Trophoblast cell (in vitro differentiated cells and primary cell): ENCODE data around the gene SLX1A. TPM values are rescaled to one million over a fixed set of nuclear protein-coding genes. Genes with fewer than 3 reads are reported as not detected.
"Not testable (repeated sequence)": the region's sequence is repeated elsewhere in the genome, so short reads cannot be mapped to it uniquely, and the experiment has no call there.

Source experiments
- DNase-seq, 2 donors: peaks; one replicate each; pipeline ENCODE4 v3.0.0-alpha.2; 2016
- H2AFZ ChIP-seq: 2 replicates; pipeline ENCODE4 v1.6.1; 2013; ENCODE audit warnings: low read length, moderate library complexity, mild to moderate bottlenecking; ENCODE audit not compliant: insufficient read depth, poor library complexity
- H2AK5ac ChIP-seq: 2 replicates; pipeline ENCODE4 v1.6.1; 2013; ENCODE audit warnings: mild to moderate bottlenecking, low read length
- H2BK120ac ChIP-seq: 2 replicates; pipeline ENCODE4 v1.6.1; 2013; ENCODE audit warnings: low read length, mild to moderate bottlenecking, moderate library complexity; ENCODE audit not compliant: insufficient read depth, poor library complexity
- H2BK12ac ChIP-seq: 2 replicates; pipeline ENCODE4 v1.6.1; 2013; ENCODE audit warnings: mild to moderate bottlenecking, low read length, moderate library complexity
- H2BK5ac ChIP-seq: 2 replicates; pipeline ENCODE4 v1.6.1; 2013; ENCODE audit warnings: low read length, low read depth, moderate library complexity, mild to moderate bottlenecking; ENCODE audit not compliant: poor library complexity
- H3K14ac ChIP-seq: 2 replicates; pipeline ENCODE4 v1.6.1; 2013; ENCODE audit warnings: mild to moderate bottlenecking, low read length
- H3K18ac ChIP-seq: 2 replicates; pipeline ENCODE4 v1.6.1; 2013; ENCODE audit warnings: mild to moderate bottlenecking, low read length
- H3K23ac ChIP-seq: 2 replicates; pipeline ENCODE4 v1.6.1; 2013; ENCODE audit warnings: low read length
- H3K27ac ChIP-seq: 2 replicates; pipeline ENCODE4 v1.5.1; 2013; ENCODE audit warnings: low read depth, mild to moderate bottlenecking, inconsistent platforms, low read length, moderate library complexity
- H3K27me3 ChIP-seq: 2 replicates; pipeline ENCODE4 v1.6.1; 2013; ENCODE audit warnings: inconsistent platforms, mild to moderate bottlenecking, low read length, moderate library complexity; ENCODE audit not compliant: insufficient read depth
- H3K36me3 ChIP-seq, 2 experiments: 1 replicate in 1 of 2; 2 replicates in 1 of 2; pipeline ENCODE4 v1.6.1; 2013; ENCODE audit warnings: low read length in 2 of 2, mild to moderate bottlenecking in 2 of 2, moderate library complexity in 1 of 2; ENCODE audit not compliant: insufficient read depth in 2 of 2, control insufficient read depth in 1 of 2
- H3K4ac ChIP-seq: 2 replicates; pipeline ENCODE4 v1.6.1; 2013; ENCODE audit warnings: low read depth, mild to moderate bottlenecking, low read length, moderate library complexity
- H3K4me1 ChIP-seq, 2 experiments: 1 replicate in 1 of 2; 2 replicates in 1 of 2; pipeline ENCODE4 v1.6.1; 2013; ENCODE audit warnings: low read length in 2 of 2, mild to moderate bottlenecking in 2 of 2, moderate library complexity in 1 of 2; ENCODE audit not compliant: insufficient read depth in 2 of 2, control insufficient read depth in 1 of 2
- H3K4me2 ChIP-seq: 2 replicates; pipeline ENCODE4 v1.6.1; 2013; ENCODE audit warnings: inconsistent platforms, mild to moderate bottlenecking, low read length, moderate library complexity
- H3K4me3 ChIP-seq: 2 replicates; pipeline ENCODE4 v1.5.1; 2013; ENCODE audit warnings: mild to moderate bottlenecking, low read depth, low read length, inconsistent platforms
- H3K79me1 ChIP-seq: one replicate; pipeline ENCODE4 v1.6.1; 2013; ENCODE audit warnings: low read length
- H3K79me2 ChIP-seq: 2 replicates; pipeline ENCODE4 v1.6.1; 2013; ENCODE audit warnings: low read length, mild to moderate bottlenecking; ENCODE audit not compliant: control insufficient read depth, insufficient read depth, poor library complexity
- H3K9ac ChIP-seq: 2 replicates; pipeline ENCODE4 v1.6.1; 2013; ENCODE audit warnings: mild to moderate bottlenecking, low read length
- H3K9me3 ChIP-seq: 2 replicates; pipeline ENCODE4 v1.6.1; 2013; ENCODE audit warnings: low read depth, mild to moderate bottlenecking, control low read depth, inconsistent platforms, low read length; ENCODE audit not compliant: insufficient read depth
- H4K12ac ChIP-seq: 2 replicates; pipeline ENCODE4 v1.6.1; 2013; ENCODE audit warnings: low read depth, mild to moderate bottlenecking, low read length, moderate library complexity
- H4K8ac ChIP-seq: 2 replicates; pipeline ENCODE4 v1.6.1; 2013; ENCODE audit warnings: low read depth, mild to moderate bottlenecking, low read length, moderate library complexity
- H4K91ac ChIP-seq: one replicate; pipeline ENCODE4 v1.6.1; 2013; ENCODE audit warnings: low read depth, mild to moderate bottlenecking, low read length, moderate library complexity
- WGBS: extraction: QIAGEN DNeasy Blood & Tissue Kit; methylation state at CpG from one replicate; pipeline ENCODE4 v1.1.7; 2013; ENCODE audit warnings: missing lambda C conversion rate; ENCODE audit not compliant: insufficient read length, insufficient coverage; ENCODE audit errors: extremely low coverage; 5-methylcytosine and 5-hydroxymethylcytosine counted together
- polyA plus RNA-seq: library from polyadenylated mRNA; stranded (reverse); fragments of 200-250 nt; gene quantifications from 2 replicates; pipeline ENCODE4 v1.2.3, GENCODE V29; 2013

Gene SLX1A
- 18.8 and 19.5 TPM in 2 replicates for polyA plus RNA-seq

GRCh38 chr16:30193615-30194014 lies at the start of gene SLX1A, which contains the start of gene BOLA2B:
Gene SLX1A (plus strand): TSS chr16:30193875. CDS start chr16:30194085, 210 bp downstream.
Gene BOLA2B (minus strand): TSS chr16:30193666. CDS start chr16:30193595, 71 bp downstream.
- not testable (repeated sequence) for DNase-seq, H3K14ac ChIP-seq, H3K79me1 ChIP-seq, H3K36me3 ChIP-seq, H2BK5ac ChIP-seq, H3K9ac ChIP-seq, H2BK120ac ChIP-seq, H3K4me1 ChIP-seq, H2AFZ ChIP-seq, H2BK12ac ChIP-seq, H3K23ac ChIP-seq, H4K12ac ChIP-seq, H3K27ac ChIP-seq, H3K9me3 ChIP-seq, H3K4me3 ChIP-seq, H3K27me3 ChIP-seq, H2AK5ac ChIP-seq, H4K91ac ChIP-seq, H3K4ac ChIP-seq, H3K79me2 ChIP-seq
- Histone ChIP-seq H4K8ac (peak within 1 kb of the TSS; percentile 65), H3K4me2 (peak within 1 kb of the TSS; percentile 58), H3K18ac (peak within 1 kb of the TSS; percentile 82)
- WGBS: no CpG with 5 or more reads among the region's 34 CpGs

- H2AFZ ChIP-seq: no peak overlapping the region
- no peak overlapping the region for H2BK120ac ChIP-seq
- H2BK5ac ChIP-seq: no peak overlapping the region
- H3K27me3 ChIP-seq: no peaks in the 10 kb centered on the region
- no peak overlapping the region for H3K14ac ChIP-seq
- no peak overlapping the region for H3K4ac ChIP-seq
- no peak for DNase-seq
- H3K23ac ChIP-seq: no peak overlapping the region
- no peak overlapping the region for H4K12ac ChIP-seq
- no peak overlapping the region for H2BK12ac ChIP-seq
- no peaks in the 10 kb centered on the region for H3K4me1 ChIP-seq
- no peak overlapping the region for H3K27ac ChIP-seq
- H3K4me3 ChIP-seq: no peak overlapping the region
- H3K79me1 ChIP-seq: no peaks in the 10 kb centered on the region
- H3K79me2 ChIP-seq: no peaks in the 10 kb centered on the region
- H3K36me3 ChIP-seq: no peaks in the 10 kb centered on the region
- H4K91ac ChIP-seq: no peak overlapping the region
- peaks cover 3% of the 10 kb centered on the region for H3K9me3 ChIP-seq
- H2AK5ac ChIP-seq: no peak overlapping the region
- H3K9ac ChIP-seq: no peak overlapping the region
- H3K18ac ChIP-seq: no peak overlapping the region
- H4K8ac ChIP-seq: no peak overlapping the region
- H3K4me2 ChIP-seq: no peak overlapping the region
Measured at GRCh38 chr16:30144017-30144416, 49.7 kb upstream of the SLX1A start.

GRCh38 chr16:30144917-30145316 lies 48.8 kb upstream of the SLX1A start:
- no peak overlapping the region for H2AK5ac ChIP-seq
- H3K18ac ChIP-seq: no peak overlapping the region
- H2BK120ac ChIP-seq: no peak overlapping the region
- H4K91ac ChIP-seq: no peak overlapping the region
- H3K4ac ChIP-seq: no peak overlapping the region
- H3K9ac ChIP-seq: no peak overlapping the region
- H2AFZ ChIP-seq: no peak overlapping the region
- H2BK5ac ChIP-seq: no peak overlapping the region
- H3K79me2 ChIP-seq: no peaks in the 10 kb centered on the region
- no peaks in the 10 kb centered on the region for H3K79me1 ChIP-seq
- H4K8ac ChIP-seq: no peak overlapping the region
- no peak overlapping the region for H3K23ac ChIP-seq
- no peak overlapping the region for H3K27ac ChIP-seq
- no peaks in the 10 kb centered on the region for H3K4me1 ChIP-seq
- H2BK12ac ChIP-seq: no peak overlapping the region
- H3K14ac ChIP-seq: no peak overlapping the region
- H4K12ac ChIP-seq: no peak overlapping the region
- no peaks in the 10 kb centered on the region for H3K27me3 ChIP-seq
- peaks cover 3% of the 10 kb centered on the region for H3K9me3 ChIP-seq
- no peak overlapping the region for H3K4me3 ChIP-seq
- WGBS: no CpG with 5 or more reads among the region's 1 CpG
- DNase-seq: no peak
- H3K4me2 ChIP-seq: no peak overlapping the region
- H3K36me3 ChIP-seq: no peaks in the 10 kb centered on the region

DNA sequence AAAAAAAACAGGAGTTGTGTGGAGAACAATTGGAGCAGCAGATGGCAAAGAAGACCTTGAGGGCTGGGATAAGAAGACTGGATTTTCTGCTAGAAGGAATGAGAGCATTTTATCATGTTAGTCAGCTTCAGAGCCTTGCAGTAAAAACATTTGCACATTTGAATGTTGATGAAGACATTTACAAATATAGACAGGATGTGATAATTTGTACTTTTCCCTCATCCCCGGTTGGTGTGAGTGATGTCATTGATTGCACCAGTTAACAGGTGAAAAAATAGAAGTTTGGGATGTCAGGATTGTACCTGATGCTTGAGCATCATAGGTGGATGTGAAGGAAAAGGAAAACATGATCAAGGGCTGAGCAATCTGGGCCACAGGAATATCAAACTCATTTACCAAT lies 48.0 kb upstream of the SLX1A start:
- Histone ChIP-seq H3K4me1 (no peaks in the 10 kb centered on the region), H3K23ac (no peak overlapping the region), H3K9me3 (peaks cover 3% of the 10 kb centered on the region), H3K27ac (no peak overlapping the region), H3K79me2 (no peaks in the 10 kb centered on the region), H2AK5ac (no peak overlapping the region), H3K4ac (no peak overlapping the region), H4K91ac (no peak overlapping the region), H2BK12ac (no peak overlapping the region), H4K12ac (no peak overlapping the region), H4K8ac (no peak overlapping the region), H3K9ac (no peak overlapping the region), H2BK120ac (no peak overlapping the region), H3K18ac (no peak overlapping the region), H3K36me3 (no peaks in the 10 kb centered on the region), H3K4me3 (no peak overlapping the region), H2AFZ (no peak overlapping the region), H2BK5ac (no peak overlapping the region), H3K79me1 (no peaks in the 10 kb centered on the region), H3K14ac (no peak overlapping the region), H3K4me2 (no peak overlapping the region), H3K27me3 (no peaks in the 10 kb centered on the region)
- no peak for DNase-seq
- WGBS: no CpG with 5 or more reads among the region's 1 CpG
